Measurements from ENCODE around the gene PLRG1.

PLRG1 gene

GRCh38 chr4:154487145-154487544 is 63.1 kb downstream of the PLRG1 start:
- Mint-ChIP-seq H3K4me1 (ENCODE audit: low read depth) (peaks cover 5% of the 10 kb centered on the region), H3K4me3 (no peak overlapping the region), H3K27me3 (ENCODE audit: low read depth) (peaks cover 33% of the 10 kb centered on the region), H3K27ac (no peak overlapping the region), H3K9me3 (no peaks in the 10 kb centered on the region), H3K36me3 (ENCODE audit: low read depth) (no peaks in the 10 kb centered on the region)

DNA sequence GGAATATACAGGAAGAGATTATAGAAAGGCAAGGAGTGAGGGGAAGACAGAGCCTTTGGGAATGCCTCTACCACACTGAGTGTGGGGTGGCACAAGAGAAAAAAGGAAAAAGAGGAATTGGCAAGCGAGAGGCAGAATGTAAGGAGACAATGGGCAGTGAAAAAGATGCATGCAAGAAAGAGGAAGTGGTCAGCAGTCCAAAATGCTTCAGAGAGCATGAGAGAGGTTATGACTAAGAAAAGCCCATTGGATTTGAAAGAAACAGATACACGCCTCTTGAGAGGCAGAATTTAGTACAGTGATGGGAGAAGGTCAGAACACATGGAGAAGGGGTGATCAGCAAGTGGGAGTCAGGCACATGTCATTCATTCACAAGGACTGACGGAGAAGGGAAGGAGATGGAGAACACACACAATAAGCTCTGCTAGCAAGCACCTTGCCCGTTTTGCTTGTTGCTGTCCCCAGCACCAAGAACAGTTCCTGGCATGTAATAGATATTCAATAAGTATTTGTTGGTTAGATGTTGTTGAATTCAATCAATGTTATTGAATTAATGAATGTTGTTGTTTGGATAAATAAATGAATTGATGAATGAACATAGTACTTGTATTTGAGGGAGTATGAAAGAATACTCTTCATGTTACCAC is 65.0 kb downstream of the PLRG1 start:
- Mint-ChIP-seq H3K27me3 (ENCODE audit: low read depth) (peaks cover 17% of the 10 kb centered on the region), H3K4me3 (no peak overlapping the region)

More for the DNA sequence above, 65.0 kb downstream of the PLRG1 start:
- Mint-ChIP-seq H3K27ac (no peak overlapping the region), H3K4me1 (ENCODE audit: low read depth) (no peaks in the 10 kb centered on the region), H3K9me3 (no peaks in the 10 kb centered on the region), H3K36me3 (ENCODE audit: low read depth) (no peaks in the 10 kb centered on the region)

Measured in T-helper 1 cell treated with Interleukin-12 subunit alpha and Interleukin-12 subunit beta and Interleukin-4 antibody, amounts not matched to agents 30 μg/mL and 1 μg/mL, for 36 hours (primary cell).